Stimulated activated CD4-positive, alpha-beta T cell treated with anti-CD3 and anti-CD28 coated beads, Interleukin-12 subunit alpha, Interleukin-12 subunit beta, amount 100 ng/mL, for 24 hours (primary cell): Measurements from ENCODE around the gene PDRG1.

Experiments
- DNase-seq, 2 experiments: peaks; one replicate each; pipeline ENCODE4 v3.0.0-alpha.2; 2020; ENCODE audit warnings: low read depth in 2 of 2

Gene PDRG1

DNA sequence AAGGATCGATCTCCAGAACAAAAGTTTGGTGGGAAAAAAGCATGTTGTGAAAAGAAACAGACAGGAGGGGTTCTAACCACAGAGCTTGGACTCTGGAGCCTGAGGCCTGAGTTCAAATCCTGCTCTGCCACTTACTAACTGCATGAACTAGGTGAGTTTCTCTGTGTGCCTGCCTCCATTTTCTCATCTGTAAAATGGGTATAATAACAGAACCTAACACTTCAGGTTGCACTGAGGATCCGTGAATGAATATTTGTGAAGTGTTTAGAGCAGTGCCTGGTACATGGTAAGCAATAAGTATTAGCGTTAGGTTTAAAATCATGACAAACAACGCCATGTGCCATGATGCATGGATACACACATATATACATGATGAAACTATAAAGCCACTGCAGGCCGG, 44.8 kb downstream of the PDRG1 start:
- DNase-seq, result no peak

DNA sequence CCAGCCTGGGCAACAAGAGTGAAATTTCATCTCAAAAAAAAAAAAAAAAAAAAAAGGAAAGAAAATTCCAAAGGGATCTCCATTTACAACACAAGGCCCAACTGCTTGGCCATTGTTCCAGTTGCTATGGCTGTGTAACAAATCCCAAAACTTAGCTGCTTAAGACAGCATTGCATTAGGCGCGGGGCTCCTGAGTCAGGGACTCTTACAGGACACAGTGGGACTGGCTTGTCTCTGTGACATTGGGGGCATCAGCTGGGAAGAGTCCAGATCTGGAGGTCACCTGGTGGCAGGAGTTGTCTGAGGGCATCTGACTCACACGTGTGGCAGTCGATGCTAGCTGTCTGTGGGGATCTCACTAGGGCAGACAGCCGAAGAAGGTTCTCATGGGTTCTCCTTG, 45.8 kb downstream of the PDRG1 start:
- DNase-seq, result no peak

DNA sequence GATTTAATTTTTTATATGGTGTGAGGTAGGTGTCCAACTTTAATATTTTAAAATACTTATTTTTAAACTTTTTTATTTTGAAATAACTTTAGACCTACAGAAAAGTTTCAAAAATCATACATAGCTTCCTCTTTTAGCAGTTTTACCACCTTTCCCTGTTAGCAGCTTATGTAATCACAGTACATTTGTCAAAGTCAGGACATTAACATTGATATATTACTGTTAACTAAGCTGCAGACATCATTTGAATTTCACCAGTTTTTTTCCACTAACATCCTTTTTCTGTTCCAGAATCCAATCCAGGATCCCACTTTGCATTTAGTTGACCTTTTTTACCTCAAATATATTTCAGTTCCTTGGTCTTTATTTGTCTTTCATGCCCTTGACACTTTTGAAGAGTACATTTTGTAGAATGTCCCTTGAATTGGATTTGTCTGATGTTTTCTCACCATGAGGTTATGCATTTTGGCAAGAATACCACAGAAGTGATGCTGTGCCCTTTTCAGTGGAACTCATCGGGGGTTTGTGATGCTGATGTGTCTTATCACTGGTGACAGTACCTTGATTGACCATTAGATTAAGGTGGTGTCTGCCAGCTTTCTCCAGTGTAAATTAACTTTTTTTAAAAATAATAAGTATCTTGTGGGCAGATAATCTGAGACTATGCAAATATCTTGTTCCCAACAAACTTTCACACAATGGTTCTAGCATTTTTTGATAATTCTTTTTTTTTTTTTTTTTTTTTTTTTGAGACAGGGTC, 48.0 kb downstream of the PDRG1 start:
- DNase-seq, result no peak

DNA sequence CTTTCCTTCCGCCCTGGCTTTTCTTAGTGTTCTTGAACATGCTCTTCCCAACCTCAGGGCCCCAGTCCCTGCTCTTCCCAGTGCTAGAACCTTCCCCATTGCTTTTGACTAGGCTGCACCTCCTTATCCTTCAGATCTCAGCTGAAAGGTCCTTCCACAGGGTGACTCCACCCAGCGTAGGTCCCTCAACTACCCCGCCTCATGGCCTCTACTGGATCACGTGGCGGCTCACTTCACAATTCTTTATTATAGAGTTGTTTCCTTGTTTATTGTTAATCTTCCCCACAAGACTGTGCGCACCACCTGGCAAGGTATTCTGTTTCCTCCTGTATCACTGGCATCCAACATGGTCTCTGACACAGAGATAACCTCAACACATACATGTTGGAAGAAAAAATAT, 50.2 kb downstream of the PDRG1 start:
- DNase-seq, result no peak

DNA sequence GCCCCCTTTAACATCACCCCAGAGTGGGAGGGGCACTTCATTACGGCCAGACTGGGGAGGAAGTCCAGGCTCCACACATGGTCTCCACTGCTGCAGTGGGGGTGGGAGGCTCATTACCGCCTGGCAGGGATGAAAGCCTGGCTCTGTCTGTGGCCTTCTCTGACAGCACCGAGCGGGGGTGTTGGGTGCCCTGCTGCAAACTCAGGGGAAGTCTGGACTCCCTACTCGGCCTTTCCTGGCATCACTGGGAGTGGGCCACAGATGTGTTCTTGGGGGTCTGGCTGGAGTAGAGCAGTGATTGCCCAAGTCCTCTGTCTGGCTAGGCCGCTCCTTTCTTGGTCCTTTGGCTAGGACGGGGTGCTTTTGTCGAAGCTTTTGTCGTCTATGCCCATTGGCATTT, 54.3 kb downstream of the PDRG1 start:
- DNase-seq, result no peak

DNA sequence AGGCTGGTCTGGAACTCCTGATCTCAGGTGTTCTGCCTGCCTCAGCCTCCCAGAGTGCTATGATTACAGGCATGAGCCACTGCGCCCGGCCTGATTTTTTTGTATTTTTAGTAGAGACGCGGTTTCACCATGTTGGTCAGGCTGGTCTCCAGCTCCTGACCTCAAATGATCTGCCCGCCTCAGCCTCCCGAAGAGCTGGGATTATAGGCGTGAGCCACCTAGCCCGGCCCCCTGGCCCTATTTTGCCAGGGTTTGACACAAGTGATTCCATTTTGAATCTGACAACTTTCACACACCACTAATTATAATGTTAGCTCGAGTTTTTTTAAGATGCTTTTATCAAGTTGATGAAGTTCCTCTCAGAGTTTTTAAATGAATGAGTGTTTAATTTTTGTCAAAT, 55.8 kb downstream of the PDRG1 start:
- DNase-seq, result no peak

DNA sequence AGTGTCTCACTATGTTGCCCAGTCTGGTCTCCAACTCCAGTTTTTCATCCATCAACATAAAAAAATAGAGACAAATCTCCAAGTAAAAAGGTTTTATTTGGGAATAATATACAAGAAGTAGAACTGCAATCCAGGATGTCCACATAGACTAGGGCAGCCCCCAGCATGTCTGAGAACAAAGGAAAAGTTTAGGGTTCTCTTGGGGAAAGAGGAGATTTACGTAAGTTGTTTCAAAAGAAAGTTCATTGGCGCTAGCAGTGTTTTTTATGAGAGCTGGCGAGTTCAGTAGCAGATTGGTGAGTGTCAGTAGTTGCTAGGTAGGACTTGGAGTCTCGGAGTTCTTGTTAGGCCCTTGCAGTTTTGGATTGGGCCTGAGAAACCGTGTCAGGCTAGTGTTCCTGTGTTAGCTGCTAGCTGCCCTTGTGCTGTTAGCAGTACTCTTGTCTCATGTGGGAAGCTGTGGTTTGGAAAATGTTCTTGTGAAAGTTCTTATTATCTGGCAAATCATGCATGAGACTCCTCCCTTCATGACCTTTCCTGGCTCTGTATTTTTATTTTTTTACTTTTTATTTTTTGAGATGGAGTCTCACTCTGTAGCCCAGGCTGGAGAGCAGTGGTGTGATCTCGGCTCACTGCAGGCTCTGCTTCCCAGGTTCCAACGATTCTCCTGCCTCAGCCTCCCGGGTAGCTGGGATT, 56.7 kb downstream of the PDRG1 start:
- no peak for DNase-seq
